ENCODE measurements around the gene TAP1.
A peak's percentile ranks its signal among the peaks of the same experiment; 100 is the strongest.

Gene TAP1

DNA sequence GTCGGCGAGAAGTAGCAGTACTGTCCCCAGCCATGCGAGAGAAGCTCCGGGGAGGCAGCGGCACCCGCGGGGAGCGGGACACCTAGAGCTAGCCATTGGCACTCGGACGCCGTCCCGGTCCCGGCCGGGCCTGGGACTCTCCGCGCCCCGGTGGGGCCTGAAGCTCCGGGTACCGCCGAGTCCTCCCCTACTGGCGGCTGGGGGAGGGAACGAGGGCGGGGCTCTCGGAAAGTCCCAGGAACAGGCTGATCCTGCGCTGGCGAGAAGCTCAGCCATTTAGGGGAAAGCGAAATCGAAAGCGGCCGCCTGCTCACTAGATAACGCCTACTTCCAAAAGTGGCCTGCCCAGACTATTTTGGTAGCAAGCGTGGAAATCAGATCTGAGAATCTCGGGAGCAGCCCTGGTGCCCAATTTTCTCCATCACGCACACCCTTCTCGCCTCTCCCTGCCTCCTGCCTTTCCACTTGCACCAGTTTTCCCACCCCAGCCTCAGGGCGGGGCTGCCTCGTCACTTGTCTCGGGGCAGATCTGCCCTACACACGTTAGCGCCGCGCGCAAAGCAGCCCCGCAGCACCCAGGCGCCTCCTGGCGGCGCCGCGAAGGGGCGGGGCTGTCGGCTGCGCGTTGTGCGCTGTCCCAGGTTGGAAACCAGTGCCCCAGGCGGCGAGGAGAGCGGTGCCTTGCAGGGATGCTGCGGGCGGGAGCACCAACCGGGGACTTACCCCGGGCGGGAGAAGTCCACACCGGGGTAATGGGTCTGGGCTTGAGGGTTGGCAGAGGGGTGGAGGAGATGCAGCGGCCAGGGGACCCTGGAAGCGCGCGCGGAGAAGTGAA lies at the start of gene TAP1, which contains the start of gene PSMB9 (continued):
- TF ChIP-seq, protein P1, sequence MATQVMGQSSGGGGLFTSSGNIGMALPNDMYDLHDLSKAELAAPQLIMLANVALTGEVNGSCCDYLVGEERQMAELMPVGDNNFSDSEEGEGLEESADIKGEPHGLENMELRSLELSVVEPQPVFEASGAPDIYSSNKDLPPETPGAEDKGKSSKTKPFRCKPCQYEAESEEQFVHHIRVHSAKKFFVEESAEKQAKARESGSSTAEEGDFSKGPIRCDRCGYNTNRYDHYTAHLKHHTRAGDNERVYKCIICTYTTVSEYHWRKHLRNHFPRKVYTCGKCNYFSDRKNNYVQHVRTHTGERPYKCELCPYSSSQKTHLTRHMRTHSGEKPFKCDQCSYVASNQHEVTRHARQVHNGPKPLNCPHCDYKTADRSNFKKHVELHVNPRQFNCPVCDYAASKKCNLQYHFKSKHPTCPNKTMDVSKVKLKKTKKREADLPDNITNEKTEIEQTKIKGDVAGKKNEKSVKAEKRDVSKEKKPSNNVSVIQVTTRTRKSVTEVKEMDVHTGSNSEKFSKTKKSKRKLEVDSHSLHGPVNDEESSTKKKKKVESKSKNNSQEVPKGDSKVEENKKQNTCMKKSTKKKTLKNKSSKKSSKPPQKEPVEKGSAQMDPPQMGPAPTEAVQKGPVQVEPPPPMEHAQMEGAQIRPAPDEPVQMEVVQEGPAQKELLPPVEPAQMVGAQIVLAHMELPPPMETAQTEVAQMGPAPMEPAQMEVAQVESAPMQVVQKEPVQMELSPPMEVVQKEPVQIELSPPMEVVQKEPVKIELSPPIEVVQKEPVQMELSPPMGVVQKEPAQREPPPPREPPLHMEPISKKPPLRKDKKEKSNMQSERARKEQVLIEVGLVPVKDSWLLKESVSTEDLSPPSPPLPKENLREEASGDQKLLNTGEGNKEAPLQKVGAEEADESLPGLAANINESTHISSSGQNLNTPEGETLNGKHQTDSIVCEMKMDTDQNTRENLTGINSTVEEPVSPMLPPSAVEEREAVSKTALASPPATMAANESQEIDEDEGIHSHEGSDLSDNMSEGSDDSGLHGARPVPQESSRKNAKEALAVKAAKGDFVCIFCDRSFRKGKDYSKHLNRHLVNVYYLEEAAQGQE (tag by site-specific recombination; IDR thresholded peaks at IDR 0.05) = peak; percentile 97
- TF ChIP-seq ZNF133 (tag by site-specific recombination; IDR thresholded peaks at IDR 0.05) = no peak
- TF ChIP-seq, protein P2, sequence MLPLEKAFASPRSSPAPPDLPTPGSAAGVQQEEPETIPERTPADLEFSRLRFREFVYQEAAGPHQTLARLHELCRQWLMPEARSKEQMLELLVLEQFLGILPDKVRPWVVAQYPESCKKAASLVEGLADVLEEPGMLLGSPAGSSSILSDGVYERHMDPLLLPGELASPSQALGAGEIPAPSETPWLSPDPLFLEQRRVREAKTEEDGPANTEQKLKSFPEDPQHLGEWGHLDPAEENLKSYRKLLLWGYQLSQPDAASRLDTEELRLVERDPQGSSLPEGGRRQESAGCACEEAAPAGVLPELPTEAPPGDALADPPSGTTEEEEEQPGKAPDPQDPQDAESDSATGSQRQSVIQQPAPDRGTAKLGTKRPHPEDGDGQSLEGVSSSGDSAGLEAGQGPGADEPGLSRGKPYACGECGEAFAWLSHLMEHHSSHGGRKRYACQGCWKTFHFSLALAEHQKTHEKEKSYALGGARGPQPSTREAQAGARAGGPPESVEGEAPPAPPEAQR (tag by site-specific recombination; IDR thresholded peaks at IDR 0.05) = no peak
- no peak for TF ChIP-seq ZNF155 (tag by site-specific recombination; IDR thresholded peaks at IDR 0.05)
- no peak for TF ChIP-seq ZNF239 (tag by site-specific recombination; IDR thresholded peaks at IDR 0.05)
- TF ChIP-seq ZSCAN30 (tag by site-specific recombination; IDR thresholded peaks at IDR 0.05) = peak; percentile 48; the same call in 1 of the 2 replicates
- no peak for TF ChIP-seq ZNF148 (tag by site-specific recombination; IDR thresholded peaks at IDR 0.05; ENCODE audit: borderline replicate concordance)
- no peak for TF ChIP-seq ZNF677 (tag by site-specific recombination; IDR thresholded peaks at IDR 0.05)
- TF ChIP-seq YY2 (tag by site-specific recombination; IDR thresholded peaks at IDR 0.05) = no peak
- TF ChIP-seq ZNF843 (tag by site-specific recombination; IDR thresholded peaks at IDR 0.05) = no peak
- no peak for TF ChIP-seq ZNF747 (tag by site-specific recombination; IDR thresholded peaks at IDR 0.05)
- TF ChIP-seq ZEB2 (tag by site-specific recombination; IDR thresholded peaks at IDR 0.05) = 0 out of 2 replicates have a peak, but pooled peaks have one; percentile 46
- no peak for TF ChIP-seq ZNF214 (tag by site-specific recombination; IDR thresholded peaks at IDR 0.05; ENCODE audit: borderline replicate concordance)
- TF ChIP-seq TCF7L2 (IDR thresholded peaks at IDR 0.05; ENCODE audit: borderline replicate concordance, low read depth, low read length) = no peak
- no peak for TF ChIP-seq ZNF274 (IDR thresholded peaks at IDR 0.05; ENCODE audit: low read length)
- no peak for TF ChIP-seq ZNF274 (tag by site-specific recombination; IDR thresholded peaks at IDR 0.05; ENCODE audit: borderline replicate concordance)
- no peak for TF ChIP-seq HOXA7 (CRISPR knock-in tag; IDR thresholded peaks at IDR 0.05; ENCODE audit: borderline replicate concordance)
- no peak for TF ChIP-seq ZNF518A (tag by site-specific recombination; conservative IDR thresholded peaks at IDR 0.05; ENCODE audit: low read depth)
- no peak for TF ChIP-seq ZNF324 (tag by site-specific recombination; IDR thresholded peaks at IDR 0.05)
- TF ChIP-seq PRDM2 (tag by site-specific recombination; IDR thresholded peaks at IDR 0.05; ENCODE audit: borderline replicate concordance) = no peak
